SK-N-SH treated with all-trans-retinoic acid at 6 μM for 48 hours (cell line): ENCODE measurements around the gene EVI5.
"Not testable (repeated sequence)": the region's sequence is repeated elsewhere in the genome, so short reads cannot be mapped to it uniquely, and the experiment has no call there.

Experiments
- ATAC-seq: fragments of 200-7000 bp; cut with Tn5 transposase; 3 replicates; pipeline ENCODE4 v1.9.1; 2020; ENCODE audit warnings: mild to moderate bottlenecking, moderate library complexity
- CREB5 ChIP-seq: fragments of 250-450 bp; sonication (Bioruptor Pico); IDR thresholded peaks from 2 replicates; pipeline ENCODE4 v1.5.1; 2020; ENCODE audit warnings: low read depth, mild to moderate bottlenecking, moderate library complexity
- CSDC2 ChIP-seq: fragments of 250-450 bp; sonication (Bioruptor Pico); IDR thresholded peaks from 2 replicates; pipeline ENCODE4 v1.5.0; 2020; ENCODE audit warnings: mild to moderate bottlenecking, moderate library complexity
- CSRNP3 ChIP-seq: fragments of 250-450 bp; sonication (Bioruptor Pico); IDR thresholded peaks from 2 replicates; pipeline ENCODE4 v1.5.1; 2021; ENCODE audit warnings: mild to moderate bottlenecking, moderate library complexity
- ESRRG ChIP-seq: fragments of 250-450 bp; sonication (Bioruptor Pico); IDR thresholded peaks from 2 replicates; pipeline ENCODE4 v1.6.1; 2021; ENCODE audit warnings: mild to moderate bottlenecking
- GLIS3 ChIP-seq: fragments of 250-450 bp; sonication (Bioruptor Pico); IDR thresholded peaks from 2 replicates; pipeline ENCODE4 v1.5.0; 2020; ENCODE audit warnings: mild to moderate bottlenecking, moderate library complexity
- OSR1 ChIP-seq: fragments of 250-450 bp; sonication (Bioruptor Pico); IDR thresholded peaks from 2 replicates; pipeline ENCODE4 v1.8.0; 2022; ENCODE audit warnings: moderate library complexity, mild to moderate bottlenecking, inconsistent platforms
- PATZ1 ChIP-seq: fragments of 250-450 bp; sonication (Bioruptor Pico); IDR thresholded peaks from 2 replicates; pipeline ENCODE4 v1.8.0; 2020; ENCODE audit warnings: mild to moderate bottlenecking, moderate library complexity, borderline replicate concordance
- POU6F1 ChIP-seq: fragments of 250-450 bp; sonication (Bioruptor Pico); IDR thresholded peaks from 2 replicates; pipeline ENCODE4 v1.8.0; 2021; ENCODE audit warnings: low read depth, mild to moderate bottlenecking, moderate library complexity, borderline replicate concordance
- PPARA ChIP-seq: fragments of 250-450 bp; sonication (Bioruptor Pico); IDR thresholded peaks from 2 replicates; pipeline ENCODE4 v1.5.0; 2020; ENCODE audit warnings: mild to moderate bottlenecking, borderline replicate concordance
- RARB ChIP-seq: fragments of 250-450 bp; sonication (Bioruptor Pico); IDR thresholded peaks from 2 replicates; pipeline ENCODE4 v1.8.0; 2021; ENCODE audit warnings: mild to moderate bottlenecking, moderate library complexity
- SNAI2 ChIP-seq: fragments of 250-450 bp; sonication (Bioruptor Pico); IDR thresholded peaks from 2 replicates; pipeline ENCODE4 v1.5.0; 2020; ENCODE audit warnings: mild to moderate bottlenecking, moderate library complexity
- TCF4 ChIP-seq: fragments of 250-450 bp; sonication (Bioruptor Pico); IDR thresholded peaks from 2 replicates; pipeline ENCODE4 v1.8.0; 2021; ENCODE audit warnings: mild to moderate bottlenecking, moderate library complexity, borderline replicate concordance
- TOX ChIP-seq: fragments of 250-450 bp; sonication (Bioruptor Pico); IDR thresholded peaks from 2 replicates; pipeline ENCODE4 v1.8.0; 2021; ENCODE audit warnings: mild to moderate bottlenecking, moderate library complexity, borderline replicate concordance
- TSHZ2 ChIP-seq: fragments of 250-450 bp; sonication (Bioruptor Pico); IDR thresholded peaks from 2 replicates; pipeline ENCODE4 v1.5.0; 2020; ENCODE audit warnings: mild to moderate bottlenecking, moderate library complexity
- ZFP3 ChIP-seq: fragments of 250-450 bp; sonication (Bioruptor Pico); IDR thresholded peaks from 2 replicates; pipeline ENCODE4 v1.5.0; 2020; ENCODE audit warnings: mild to moderate bottlenecking, moderate library complexity
- ZFP30 ChIP-seq: fragments of 450-650 bp; formaldehyde crosslinking; IDR thresholded peaks from 2 replicates; pipeline ENCODE4 v1.5.0; 2022; ENCODE audit warnings: mild to moderate bottlenecking, moderate library complexity
- ZNF565 ChIP-seq: fragments of 450-650 bp; formaldehyde crosslinking; conservative IDR thresholded peaks from 2 replicates; pipeline ENCODE4 v1.5.0; 2020; ENCODE audit warnings: low read depth, mild to moderate bottlenecking, moderate library complexity
- ZNF70 ChIP-seq: fragments of 450-650 bp; formaldehyde crosslinking; IDR thresholded peaks from 2 replicates; pipeline ENCODE4 v1.5.0; 2020; ENCODE audit warnings: mild to moderate bottlenecking, moderate library complexity
- ZNF8 ChIP-seq: fragments of 450-650 bp; formaldehyde crosslinking; IDR thresholded peaks from 2 replicates; pipeline ENCODE4 v1.5.0; 2020; ENCODE audit warnings: mild to moderate bottlenecking, moderate library complexity

EVI5 gene

GRCh38 chr1:92585831-92586230 lies 199.1 kb downstream of the EVI5 start (continued):
- no peak for TF ChIP-seq CREB5
- TF ChIP-seq OSR1 (CRISPR knock-in tag): no peak
- no peak for TF ChIP-seq ZNF70
- no peak for TF ChIP-seq PATZ1 (CRISPR knock-in tag)

GRCh38 chr1:92584810-92585209 lies 200.1 kb downstream of the EVI5 start:
- not testable (repeated sequence) for ATAC-seq

GRCh38 chr1:92583821-92584760 lies 200.8 kb downstream of the EVI5 start:
- TF ChIP-seq TSHZ2 (CRISPR knock-in tag) (no peak), OSR1 (CRISPR knock-in tag) (no peak), ZFP3 (no peak), SNAI2 (CRISPR knock-in tag) (no peak), GLIS3 (CRISPR knock-in tag) (no peak), ZNF8 (no peak), TOX (no peak), POU6F1 (CRISPR knock-in tag) (no peak), ZFP30 (no peak), ZNF565 (CRISPR knock-in tag) (no peak), CSDC2 (CRISPR knock-in tag) (no peak), PATZ1 (CRISPR knock-in tag) (no peak), ESRRG (no peak), PPARA (CRISPR knock-in tag) (no peak), RARB (no peak), CSRNP3 (CRISPR knock-in tag) (no peak), TCF4 (CRISPR knock-in tag) (no peak)
- peak; percentile 62 for ATAC-seq
